Cortex of kidney (tissue), 1 donor: ENCODE results near the gene QARS1.

Experiments
- DNase-seq: peaks from one replicate; lab custom pipeline; 2025; lab: John Stamatoyannopoulos, UW

The QARS1 gene

DNA sequence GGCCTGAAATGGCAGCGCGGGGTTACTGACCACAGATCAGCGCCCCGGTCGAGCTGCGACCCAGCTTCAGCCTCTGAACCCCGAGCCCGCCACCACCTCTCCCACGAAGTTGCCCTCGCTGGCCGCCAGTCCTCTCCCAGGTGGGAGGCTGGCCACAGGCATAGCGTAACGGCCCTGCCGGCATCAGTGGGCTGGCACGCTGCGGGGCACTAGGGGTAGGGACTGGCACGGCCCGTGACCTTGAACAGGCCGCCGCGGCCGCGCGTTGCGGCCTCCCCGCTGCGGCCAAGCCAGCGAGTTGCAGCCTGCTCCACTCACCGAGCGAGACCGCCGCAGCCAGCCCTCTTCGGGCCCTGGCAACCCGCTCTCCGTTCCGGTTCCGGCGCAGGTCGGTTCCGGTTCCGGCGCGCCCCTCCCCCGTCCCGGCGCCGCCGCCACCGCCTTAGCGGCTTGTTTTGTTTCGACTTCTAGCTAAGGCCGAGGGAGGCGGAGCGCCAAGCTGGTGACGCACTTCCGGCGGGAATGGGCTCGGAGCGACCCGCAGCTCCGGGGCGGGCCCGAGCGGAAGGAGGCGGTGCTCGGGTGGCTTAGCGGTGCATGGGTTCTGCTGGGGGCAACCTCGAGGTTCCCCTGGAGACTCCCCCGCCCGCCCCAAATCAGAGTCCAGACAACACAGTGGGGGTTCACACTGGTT is 16.0 kb upstream of the QARS1 start, which contains the start of gene USP19:
Gene USP19, minus strand, starts transcription at position 386 of the 694 bp plus-strand sequence. CDS start 1,678 bp downstream, outside the sequence.
- DNase-seq = peak; percentile 77

- no peak for DNase-seq
Measured at GRCh38 chr3:49120096-49120437, 15.5 kb upstream of the QARS1 start.

- DNase-seq = no peak
Measured at GRCh38 chr3:49119439-49119838, 14.9 kb upstream of the QARS1 start.

- no peak for DNase-seq
Measured at GRCh38 chr3:49119036-49119435, 14.5 kb upstream of the QARS1 start.

GRCh38 chr3:49112262-49112661 is 7.7 kb upstream of the QARS1 start:
- DNase-seq = no peak

DNA sequence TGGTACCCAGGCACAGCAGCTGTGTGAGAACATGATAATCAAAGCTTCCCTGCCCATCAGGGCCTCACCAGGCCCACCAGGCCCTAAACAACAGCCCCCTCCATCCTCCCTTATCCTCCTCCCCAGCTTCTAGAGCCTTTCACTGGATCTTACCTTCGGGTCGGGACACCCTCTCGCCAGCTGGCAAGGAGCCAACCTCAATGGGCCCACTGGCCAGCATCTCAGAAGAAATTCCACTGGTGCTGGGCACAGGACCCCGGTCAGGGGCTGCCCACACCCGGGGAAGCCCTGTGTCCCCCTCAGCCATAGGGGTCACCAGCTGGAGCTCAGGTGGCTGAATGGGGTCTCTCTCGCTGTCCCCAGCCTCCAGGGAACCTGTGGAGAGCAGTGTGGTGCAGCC is 6.8 kb upstream of the QARS1 start:
- no peak for DNase-seq

GRCh38 chr3:49110780-49111179 is 6.2 kb upstream of the QARS1 start:
- no peak for DNase-seq

DNA sequence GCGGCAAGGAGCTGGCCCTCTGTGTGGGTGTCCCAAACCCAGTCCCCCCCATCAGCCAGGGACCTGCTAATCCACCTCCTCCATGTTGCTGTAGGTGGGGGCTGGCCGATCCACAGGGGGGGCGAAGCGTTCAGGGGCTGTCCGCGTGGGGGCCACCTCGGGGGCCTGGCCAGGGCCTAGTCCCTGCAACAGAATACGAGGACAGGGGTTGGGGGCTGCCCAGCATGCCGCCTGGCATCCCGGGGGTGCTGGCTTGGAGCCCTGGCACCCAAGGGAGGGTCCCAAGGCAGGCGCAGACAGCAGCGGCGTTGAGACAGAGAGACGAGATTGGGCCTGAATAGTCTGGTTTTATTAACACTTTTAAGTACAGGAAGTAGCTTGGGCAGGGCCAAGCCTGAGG is 3.8 kb upstream of the QARS1 start:
- DNase-seq = no peak

DNA sequence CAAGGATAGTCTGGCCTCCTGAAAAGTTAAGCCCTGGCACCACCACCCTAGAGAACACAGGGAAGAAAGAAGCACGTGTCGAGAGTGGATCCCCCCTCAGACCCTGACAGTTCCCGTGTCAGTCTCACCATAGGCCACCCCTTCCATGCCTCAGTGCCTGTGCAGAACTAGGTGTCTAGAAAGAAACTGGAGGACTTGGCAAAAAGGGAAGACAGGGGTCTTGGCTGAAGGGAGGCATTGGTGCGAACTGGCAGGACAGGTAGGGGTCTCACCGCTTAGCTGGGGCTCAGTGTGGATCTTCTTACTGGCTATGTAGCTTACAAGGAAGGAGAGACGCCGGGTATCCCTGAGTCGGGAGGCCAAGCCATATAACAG is 518 bp downstream of the QARS1 start:
- DNase-seq = no peak

GRCh38 chr3:49100046-49100615 is 4.4 kb downstream of the QARS1 start:
- DNase-seq = no peak

- DNase-seq = no peak
Measured at GRCh38 chr3:49098910-49099630, 5.5 kb downstream of the QARS1 start.

GRCh38 chr3:49098429-49098828 is 6.1 kb downstream of the QARS1 start:
- no peak for DNase-seq

GRCh38 chr3:49093853-49094767 is 10.4 kb downstream of the QARS1 start, which contains the start of gene QRICH1:
Gene QRICH1 (minus strand): TSS chr3:49094071. CDS start chr3:49077017, 17,054 bp downstream.
- peak; percentile 95 for DNase-seq

DNA sequence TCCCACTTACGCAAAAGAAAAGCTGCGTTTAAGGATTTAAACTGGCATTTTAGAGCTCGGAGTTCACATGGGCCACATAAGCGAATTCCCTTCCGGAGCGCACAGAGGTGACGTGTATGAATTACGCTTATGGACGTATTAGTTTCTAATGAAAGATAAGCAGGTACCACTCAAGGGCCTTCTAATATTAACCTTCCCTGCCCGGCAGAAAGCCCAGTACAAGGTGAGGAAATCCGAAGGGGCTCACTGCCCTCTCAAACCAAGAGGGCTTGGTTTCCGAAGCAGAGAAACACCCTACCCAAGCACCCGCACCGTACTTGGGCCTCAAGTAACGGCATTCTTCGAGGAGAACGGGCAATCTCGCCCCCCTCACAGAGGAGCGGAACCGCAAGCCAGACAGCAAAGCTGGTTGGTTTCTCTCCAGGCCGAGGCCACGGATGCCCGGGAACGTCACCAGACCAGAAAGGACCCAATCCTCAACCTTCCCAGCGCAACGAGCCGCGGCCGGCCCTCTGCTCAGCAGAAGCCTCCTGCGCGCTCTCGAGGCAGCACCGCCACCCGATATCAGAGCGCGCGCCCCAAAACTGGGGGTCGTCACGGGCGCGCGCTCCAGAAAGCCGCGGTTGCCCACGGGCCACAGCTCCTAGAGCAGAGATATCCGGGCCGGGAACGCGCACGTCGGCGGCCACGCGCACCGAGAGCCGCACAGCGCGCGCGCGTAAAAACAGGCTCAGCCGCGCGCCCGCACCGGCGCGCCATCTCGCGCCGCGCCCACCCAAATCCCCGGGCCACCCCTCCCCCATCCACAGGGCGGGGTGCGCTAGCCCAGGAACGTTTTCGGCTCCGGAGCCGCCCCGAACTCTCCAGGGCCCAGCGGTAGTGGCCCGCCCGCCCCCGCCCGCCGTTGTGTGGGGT is 11.4 kb downstream of the QARS1 start:
- DNase-seq = no peak

DNA sequence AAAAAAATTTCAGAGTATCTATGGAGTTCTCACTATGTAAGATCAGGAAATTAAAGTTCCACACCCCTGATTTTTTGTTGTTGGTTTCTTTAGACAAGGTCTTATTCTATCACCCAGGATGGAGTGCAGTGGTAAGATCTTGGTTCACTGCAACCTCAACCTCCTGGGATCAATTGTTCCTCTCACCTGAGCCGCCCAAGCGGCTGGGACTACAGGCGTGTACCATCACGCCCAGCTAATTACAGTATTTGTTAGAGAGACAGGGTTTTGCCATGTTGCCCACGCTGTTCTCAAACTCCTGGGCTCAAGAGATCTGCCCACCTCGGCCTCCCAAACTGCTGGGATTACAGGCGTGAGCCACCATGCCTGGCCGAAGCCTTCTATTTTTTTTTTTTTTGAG is 23.1 kb downstream of the QARS1 start:
- DNase-seq = no peak

GRCh38 chr3:49079270-49079669 is 25.3 kb downstream of the QARS1 start:
- no peak for DNase-seq

GRCh38 chr3:49076646-49077045 is 27.9 kb downstream of the QARS1 start:
- DNase-seq = no peak

DNA sequence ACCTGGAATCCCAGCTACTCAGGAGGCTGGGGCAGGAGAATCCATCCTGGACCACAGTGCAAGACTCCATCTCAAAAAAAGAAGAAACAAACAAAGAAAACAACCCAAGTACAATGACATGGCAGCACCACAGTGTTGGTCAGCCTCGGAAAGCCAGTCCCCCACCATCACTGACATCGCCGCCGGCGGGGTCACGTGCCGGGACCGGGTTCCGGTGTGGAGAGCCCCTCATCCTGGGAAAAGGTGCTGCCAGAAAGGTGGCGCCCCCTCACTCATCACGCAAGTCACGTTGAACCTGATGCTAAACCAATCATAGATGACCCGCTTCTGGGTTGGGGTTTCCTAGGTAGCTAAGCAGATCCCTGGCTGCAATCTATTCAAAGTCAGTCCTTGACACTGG is 28.4 kb downstream of the QARS1 start:
- no peak for DNase-seq

- no peak for DNase-seq
Measured at GRCh38 chr3:49058011-49058410, 46.5 kb downstream of the QARS1 start.

DNA sequence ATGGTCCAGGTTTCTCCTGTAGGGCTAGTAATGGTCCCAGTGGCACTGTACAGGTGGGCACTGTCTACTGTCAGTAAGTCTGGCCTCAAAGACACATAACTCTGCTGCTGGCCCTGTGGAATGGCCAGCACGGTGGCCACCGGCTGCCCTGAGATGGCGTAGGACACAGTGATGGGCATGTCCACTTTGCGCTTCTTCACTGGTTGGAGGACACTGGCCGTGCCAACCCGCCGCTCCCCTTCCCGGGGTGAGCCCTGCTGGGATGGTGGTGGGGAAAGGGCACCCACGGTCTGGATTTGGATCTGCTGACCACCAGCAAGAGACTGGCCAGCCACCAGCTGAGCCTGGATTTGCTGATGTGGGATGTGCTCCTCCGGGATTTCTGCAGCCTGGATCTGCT is 47.3 kb downstream of the QARS1 start:
- no peak for DNase-seq

DNA sequence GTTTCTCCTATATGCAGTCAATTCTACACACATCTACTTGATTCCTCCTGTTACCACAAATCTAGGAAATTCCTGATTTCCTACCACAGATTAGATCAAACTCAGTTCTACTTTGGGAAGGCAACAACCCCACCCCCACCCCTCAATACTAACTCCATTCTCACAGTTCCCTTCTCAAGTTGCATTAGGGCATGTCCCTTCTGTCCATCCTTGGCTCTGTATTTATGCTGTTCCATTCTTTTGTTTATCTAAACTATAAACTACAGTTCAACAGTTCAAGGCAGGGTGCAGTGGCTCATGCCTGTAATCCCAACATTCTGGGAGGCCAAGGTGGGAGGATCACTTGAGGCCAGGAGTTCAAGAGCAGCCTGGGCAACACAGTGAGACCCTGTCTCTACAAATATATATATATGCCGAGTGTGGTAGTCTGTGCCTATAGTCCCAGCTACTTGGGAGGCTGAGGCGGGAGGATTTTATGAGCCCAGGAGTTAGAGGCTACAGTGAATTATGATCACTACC is 50.2 kb downstream of the QARS1 start:
- no peak for DNase-seq
